K562 (cell line): Measurements from ENCODE around the gene CCND3. TPM values are rescaled to one million over a fixed set of nuclear protein-coding genes. Genes with fewer than 3 reads are reported as not detected.

ENCODE experiments used
- polyA plus RNA-seq, 8 experiments: library from polyadenylated mRNA; depleted of rRNA in 4 of 8; stranded (reverse) in 5 of 8; unstranded in 3 of 8; fragments of >200 nt; fragmentation: Nextera tagmentation in 2 of 8; fragmentation: Illumina TruSeq in 1 of 8; extraction: Ambion mirVana in 2 of 8; extraction: Trizol in 1 of 8; gene quantifications; 2 replicates each; pipeline versions ENCODE4 v1.2.1 to v1.2.3, GENCODE V29; 2011 to 2014; ENCODE audit warnings: inconsistent platforms in 1 of 8, missing spikeins in 1 of 8
- total RNA-seq, 7 experiments: library from RNA; depleted of rRNA in 6 of 7; stranded (reverse); fragments of >200 nt in 6 of 7; fragmentation: Illumina TruSeq in 2 of 7; extraction: Trizol in 2 of 7; gene quantifications; 2 replicates each; pipeline versions ENCODE4 v1.2.1 to v1.2.3, GENCODE V29; 2011 to 2021; ENCODE audit warnings: low replicate concordance in 1 of 7
- TF ChIP-seq, protein P1 (sequence below), 2 experiments: fragments of 450-650 bp; formaldehyde crosslinking in 1 of 2; IDR thresholded peaks; 2 replicates each; pipeline versions ENCODE4 v1.4.0 to v1.6.1; 2014 to 2020; ENCODE audit warnings: mild to moderate bottlenecking in 2 of 2, borderline replicate concordance in 1 of 2, low read depth in 1 of 2

Gene CCND3
- total and polyA plus RNA-seq, 9 of the 15 experiments (the other 6 are each of a cell fraction or from before 2014, with no cell fraction given): 21.5 to 204 (median 97.4) TPM

DNA sequence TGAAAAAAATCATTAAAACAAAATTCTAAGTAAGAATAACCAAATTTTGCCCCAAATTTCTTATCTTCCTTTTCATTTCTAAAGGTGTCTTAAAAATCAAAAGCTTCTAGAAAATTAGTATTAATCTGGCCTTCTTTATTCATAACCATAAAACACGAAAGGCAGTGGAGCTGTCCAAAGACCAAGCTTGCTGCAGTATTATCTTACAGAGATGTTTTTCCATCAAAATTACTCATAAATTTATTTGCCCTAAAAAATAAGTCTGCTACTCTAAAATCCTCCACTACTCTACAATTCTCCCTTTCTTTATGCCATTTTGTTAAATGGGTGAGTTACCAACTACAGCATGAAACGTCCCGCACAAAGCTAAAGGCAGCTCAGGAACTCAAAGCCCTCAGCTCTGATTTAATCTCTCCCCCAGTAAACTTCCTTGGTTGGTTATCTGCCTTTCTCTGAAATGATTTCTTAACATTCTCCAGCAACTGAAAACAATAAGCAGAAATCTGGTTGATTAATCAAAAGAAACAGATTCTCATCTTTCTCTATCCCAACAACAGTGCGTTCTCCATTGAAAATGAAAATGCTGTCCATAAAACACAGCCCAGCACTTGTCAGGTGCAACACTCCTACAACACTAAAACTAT, 48.6 kb downstream of the CCND3 start (continued):
- TF ChIP-seq, protein P1, sequence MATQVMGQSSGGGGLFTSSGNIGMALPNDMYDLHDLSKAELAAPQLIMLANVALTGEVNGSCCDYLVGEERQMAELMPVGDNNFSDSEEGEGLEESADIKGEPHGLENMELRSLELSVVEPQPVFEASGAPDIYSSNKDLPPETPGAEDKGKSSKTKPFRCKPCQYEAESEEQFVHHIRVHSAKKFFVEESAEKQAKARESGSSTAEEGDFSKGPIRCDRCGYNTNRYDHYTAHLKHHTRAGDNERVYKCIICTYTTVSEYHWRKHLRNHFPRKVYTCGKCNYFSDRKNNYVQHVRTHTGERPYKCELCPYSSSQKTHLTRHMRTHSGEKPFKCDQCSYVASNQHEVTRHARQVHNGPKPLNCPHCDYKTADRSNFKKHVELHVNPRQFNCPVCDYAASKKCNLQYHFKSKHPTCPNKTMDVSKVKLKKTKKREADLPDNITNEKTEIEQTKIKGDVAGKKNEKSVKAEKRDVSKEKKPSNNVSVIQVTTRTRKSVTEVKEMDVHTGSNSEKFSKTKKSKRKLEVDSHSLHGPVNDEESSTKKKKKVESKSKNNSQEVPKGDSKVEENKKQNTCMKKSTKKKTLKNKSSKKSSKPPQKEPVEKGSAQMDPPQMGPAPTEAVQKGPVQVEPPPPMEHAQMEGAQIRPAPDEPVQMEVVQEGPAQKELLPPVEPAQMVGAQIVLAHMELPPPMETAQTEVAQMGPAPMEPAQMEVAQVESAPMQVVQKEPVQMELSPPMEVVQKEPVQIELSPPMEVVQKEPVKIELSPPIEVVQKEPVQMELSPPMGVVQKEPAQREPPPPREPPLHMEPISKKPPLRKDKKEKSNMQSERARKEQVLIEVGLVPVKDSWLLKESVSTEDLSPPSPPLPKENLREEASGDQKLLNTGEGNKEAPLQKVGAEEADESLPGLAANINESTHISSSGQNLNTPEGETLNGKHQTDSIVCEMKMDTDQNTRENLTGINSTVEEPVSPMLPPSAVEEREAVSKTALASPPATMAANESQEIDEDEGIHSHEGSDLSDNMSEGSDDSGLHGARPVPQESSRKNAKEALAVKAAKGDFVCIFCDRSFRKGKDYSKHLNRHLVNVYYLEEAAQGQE (IDR thresholded peaks at IDR 0.05; ENCODE audit: borderline replicate concordance): peak; percentile 48
- TF ChIP-seq, protein P1 (CRISPR knock-in tag; IDR thresholded peaks at IDR 0.05; ENCODE audit: low read depth): no peak
